Lower leg skin (tissue), 4 donors: Measurements from ENCODE around the gene TNPO1. TPM values are rescaled to one million over a fixed set of nuclear protein-coding genes. Genes with fewer than 3 reads are reported as not detected.

Source experiments
- DNase-seq, 2 donors: peaks; one replicate each; pipeline ENCODE4 v3.0.0-alpha.2; 2019; ENCODE audit warnings: low spot score in 2 of 2
- H3K4me3 ChIP-seq: fragments of 200-600 bp; sonication (generic); 2 replicates; pipeline ENCODE4 v1.5.1; 2017; ENCODE audit warnings: mild to moderate bottlenecking, low read depth; ENCODE audit not compliant: poor library complexity, severe bottlenecking
- POLR2A ChIP-seq, 2 donors: fragments of 450-650 bp; IDR thresholded peaks; one replicate each; pipeline ENCODE4 v1.6.1; 2016 to 2017; ENCODE audit warnings: antibody characterized with exemption in 2 of 2, mild to moderate bottlenecking in 1 of 2, moderate library complexity in 1 of 2
- whole genome bisulfite sequencing, 2 donors: methylation state at CpG; one replicate each; pipeline ENCODE4 v1.1.5; 2018; 5-methylcytosine and 5-hydroxymethylcytosine counted together
- intact Hi-C: fragments of 100-400 bp; cut with DNase I; formaldehyde crosslinking; loops from one replicate; pipeline ENCODE4 v1.15.0; 2023; ENCODE audit warnings: low total_unique reads
- total RNA-seq, 4 donors: library from RNA; depleted of rRNA; stranded (reverse); fragments of >200 nt; gene quantifications; one replicate each; pipeline ENCODE4 v1.1.0, GENCODE V29; 2016
- TF ChIP-seq, protein P1 (sequence below), 3 donors: fragments of 450-650 bp; IDR thresholded peaks; one replicate each; pipeline ENCODE4 v1.5.1; 2016; ENCODE audit warnings: antibody characterized with exemption in 3 of 3, mild to moderate bottlenecking in 3 of 3, moderate library complexity in 2 of 3

TNPO1 gene
- total RNA-seq, 4 donors from 2014 or later: 55.5 to 83.4 (median 66.2) TPM

DNA sequence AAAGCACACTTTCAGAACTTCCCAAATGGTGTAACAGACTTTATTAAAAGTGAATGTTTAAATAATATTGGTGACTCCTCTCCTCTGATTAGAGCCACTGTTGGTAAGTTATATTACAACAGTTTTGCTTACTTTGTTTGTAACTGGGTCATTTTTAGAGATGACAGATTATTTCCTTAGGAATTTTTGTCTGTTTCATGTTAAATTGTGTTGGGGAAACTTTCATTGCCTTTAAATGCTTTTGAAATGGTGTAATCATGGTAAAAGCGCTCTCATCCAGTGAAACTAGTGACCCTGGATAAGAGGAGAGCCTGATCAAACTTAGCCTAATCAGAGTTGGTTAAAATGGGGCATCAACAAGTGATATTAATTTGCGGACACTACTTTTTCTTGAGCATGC lies 39.4 kb downstream of the TNPO1 start:
- TF ChIP-seq POLR2A (IDR thresholded peaks at IDR 0.05): no peak
- TF ChIP-seq, protein P1, sequence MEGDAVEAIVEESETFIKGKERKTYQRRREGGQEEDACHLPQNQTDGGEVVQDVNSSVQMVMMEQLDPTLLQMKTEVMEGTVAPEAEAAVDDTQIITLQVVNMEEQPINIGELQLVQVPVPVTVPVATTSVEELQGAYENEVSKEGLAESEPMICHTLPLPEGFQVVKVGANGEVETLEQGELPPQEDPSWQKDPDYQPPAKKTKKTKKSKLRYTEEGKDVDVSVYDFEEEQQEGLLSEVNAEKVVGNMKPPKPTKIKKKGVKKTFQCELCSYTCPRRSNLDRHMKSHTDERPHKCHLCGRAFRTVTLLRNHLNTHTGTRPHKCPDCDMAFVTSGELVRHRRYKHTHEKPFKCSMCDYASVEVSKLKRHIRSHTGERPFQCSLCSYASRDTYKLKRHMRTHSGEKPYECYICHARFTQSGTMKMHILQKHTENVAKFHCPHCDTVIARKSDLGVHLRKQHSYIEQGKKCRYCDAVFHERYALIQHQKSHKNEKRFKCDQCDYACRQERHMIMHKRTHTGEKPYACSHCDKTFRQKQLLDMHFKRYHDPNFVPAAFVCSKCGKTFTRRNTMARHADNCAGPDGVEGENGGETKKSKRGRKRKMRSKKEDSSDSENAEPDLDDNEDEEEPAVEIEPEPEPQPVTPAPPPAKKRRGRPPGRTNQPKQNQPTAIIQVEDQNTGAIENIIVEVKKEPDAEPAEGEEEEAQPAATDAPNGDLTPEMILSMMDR (IDR thresholded peaks at IDR 0.05): no peak
- intact Hi-C loops: no loop called here
- H3K4me3 ChIP-seq: no peak overlapping the region
- 98 to 99% methylated on average over 2 of the region's 2 CpGs for WGBS, 2 donors
- no peak for DNase-seq

DNA sequence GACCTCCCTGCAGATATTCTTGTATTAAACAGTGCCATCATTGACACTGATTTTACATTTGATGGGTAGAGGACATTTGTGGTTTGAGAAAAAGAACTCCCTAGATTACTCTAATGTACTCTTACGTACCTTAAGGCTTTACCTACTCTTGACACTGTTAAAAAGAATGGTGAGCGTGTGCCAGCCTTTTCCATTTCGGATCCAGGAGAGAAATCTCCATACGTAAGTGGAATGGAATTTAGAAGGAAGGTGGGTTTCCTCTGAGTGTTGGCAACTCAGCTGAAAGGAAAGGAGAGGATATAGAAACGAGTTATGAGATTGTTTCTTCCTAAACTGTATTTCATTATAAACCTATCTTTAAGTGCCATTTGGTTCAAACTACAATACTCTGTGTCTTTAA lies 40.9 kb downstream of the TNPO1 start:
- no peak for DNase-seq
- TF ChIP-seq, protein P1 (IDR thresholded peaks at IDR 0.05): no peak
- TF ChIP-seq POLR2A (IDR thresholded peaks at IDR 0.05): no peak
- H3K4me3 ChIP-seq: no peak overlapping the region
- WGBS, 2 donors: 81% methylated on average over 5 of the region's 5 CpGs
- intact Hi-C loops: no loop called here

DNA sequence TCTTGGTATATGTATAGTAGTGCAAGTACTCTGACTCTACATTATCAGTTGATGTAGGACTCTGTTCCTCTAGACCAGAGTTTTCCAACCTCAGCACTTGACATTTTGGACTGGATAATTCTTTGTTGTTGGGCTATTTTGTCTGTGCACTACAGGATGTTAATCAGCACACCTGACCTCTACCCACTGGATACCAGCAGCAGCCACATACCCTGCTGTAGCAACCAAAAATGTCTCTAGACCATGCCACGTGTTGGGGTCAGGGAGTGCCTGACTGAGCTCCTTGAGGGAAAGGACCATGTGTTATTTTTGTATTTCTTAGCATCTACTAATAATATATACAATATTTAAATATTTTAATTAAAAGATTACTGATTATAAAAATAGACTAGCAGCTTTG lies 42.7 kb downstream of the TNPO1 start:
- intact Hi-C loops: no loop called here
- 75 to 80% methylated on average over 1 of the region's 1 CpG for WGBS, 2 donors
- TF ChIP-seq, protein P1 (IDR thresholded peaks at IDR 0.05): no peak
- no peak for TF ChIP-seq POLR2A (IDR thresholded peaks at IDR 0.05)
- H3K4me3 ChIP-seq: no peak overlapping the region
- DNase-seq: no peak

DNA sequence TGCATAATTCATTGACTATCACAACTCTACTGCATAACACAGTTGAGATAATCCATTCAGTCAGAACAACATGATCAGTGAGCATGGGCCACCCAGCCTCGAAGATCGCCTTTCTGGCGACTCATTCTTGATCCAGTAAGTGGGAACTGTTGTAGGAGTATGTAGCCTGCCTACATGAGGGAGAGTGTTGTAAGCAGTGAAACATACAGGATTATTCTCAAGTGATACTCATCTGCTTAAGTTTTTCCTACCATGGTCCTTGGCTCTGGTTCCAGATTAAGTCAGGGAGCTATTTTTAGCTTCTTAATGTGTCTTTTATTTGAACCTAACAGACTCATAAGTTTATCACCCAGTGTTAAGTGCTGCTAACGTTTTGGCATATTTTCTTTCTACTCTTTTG lies 44.0 kb downstream of the TNPO1 start:
- intact Hi-C loops: no loop called here
- 68 to 77% methylated on average over 4 of the region's 4 CpGs for WGBS, 2 donors
- TF ChIP-seq, protein P1 (IDR thresholded peaks at IDR 0.05): no peak
- no peak for TF ChIP-seq POLR2A (IDR thresholded peaks at IDR 0.05)
- no peak for DNase-seq
- no peak overlapping the region for H3K4me3 ChIP-seq

DNA sequence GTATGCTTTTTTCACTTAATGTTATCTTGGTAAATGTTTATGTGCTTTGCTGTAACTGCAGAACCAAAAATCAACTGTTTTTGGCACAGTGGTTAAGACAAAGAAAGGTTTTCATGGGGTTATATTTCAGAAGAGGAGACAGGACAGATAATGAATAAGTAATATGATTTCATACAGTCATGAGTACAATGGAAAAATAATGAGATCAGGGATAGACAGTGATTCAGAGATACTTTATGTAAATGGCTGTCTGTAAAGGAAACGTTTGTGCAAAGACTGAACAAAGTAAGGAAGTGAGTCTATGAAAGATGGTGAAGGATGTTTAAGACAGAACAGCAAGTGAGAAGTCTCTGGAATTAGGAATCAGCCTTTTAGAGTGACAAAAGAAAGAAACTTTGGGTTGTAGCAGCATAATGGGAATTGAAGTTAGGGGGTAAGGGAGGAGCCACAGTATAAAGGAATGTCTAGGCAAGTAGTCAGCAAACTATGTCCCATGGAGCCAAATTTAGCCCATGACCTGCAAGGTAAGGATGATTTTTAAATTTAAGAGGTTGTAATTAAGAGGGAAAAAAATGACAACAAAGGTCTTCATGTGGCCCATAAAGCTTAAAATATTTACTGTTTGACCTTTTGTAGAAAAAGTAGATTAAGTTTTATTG lies 55.0 kb downstream of the TNPO1 start:
- intact Hi-C loops: no loop called here
- 43 to 49% methylated on average over 1 of the region's 1 CpG for WGBS, 2 donors
- TF ChIP-seq, protein P1 (IDR thresholded peaks at IDR 0.05): no peak
- TF ChIP-seq POLR2A (IDR thresholded peaks at IDR 0.05): no peak
- H3K4me3 ChIP-seq: no peak overlapping the region
- no peak for DNase-seq

DNA sequence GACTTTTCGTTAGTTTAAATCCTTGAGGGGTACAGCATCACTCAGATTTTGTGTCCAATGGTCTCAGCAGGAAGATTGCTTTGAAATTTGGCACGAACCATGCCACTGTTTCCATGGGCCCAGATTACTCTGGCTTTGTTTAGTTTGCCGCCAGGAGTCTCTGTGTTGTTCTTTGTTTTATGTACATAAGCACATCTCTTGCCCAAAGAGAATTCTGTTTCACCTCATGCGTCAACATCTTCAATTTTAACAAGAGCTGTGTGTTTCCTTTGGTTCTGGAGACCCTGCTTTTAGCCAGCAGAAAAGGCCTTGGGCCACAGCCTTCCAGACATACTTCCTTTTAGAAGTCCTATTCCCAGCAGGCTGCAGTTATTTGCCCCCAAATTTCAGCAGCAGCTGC lies 62.4 kb downstream of the TNPO1 start:
- intact Hi-C loops: no loop called here
- no peak overlapping the region for H3K4me3 ChIP-seq
- TF ChIP-seq POLR2A (IDR thresholded peaks at IDR 0.05): no peak
- TF ChIP-seq, protein P1 (IDR thresholded peaks at IDR 0.05): no peak
- WGBS, 2 donors: 90 to 94% methylated on average over 4 of the region's 4 CpGs
- no peak for DNase-seq
